Endothelial cell of umbilical vein (primary cell): ENCODE results near the gene STRBP. TPM values are rescaled to one million over a fixed set of nuclear protein-coding genes. Genes with fewer than 3 reads are reported as not detected.
"Not testable (repeated sequence)": the region's sequence is repeated elsewhere in the genome, so short reads cannot be mapped to it uniquely, and the experiment has no call there.

ENCODE experiments used
- BruUV-seq: library from RNA; stranded (reverse); fragments of 400-500 nt; replicated peaks from 2 replicates; lab custom pipeline; 2021; lab: Mats Ljungman, UMichigan
- CTCF ChIA-PET: fragments of 300-600, 350-600 bp; sonication (Branson Sonifier 250); formaldehyde crosslinking; loops from one replicate; lab custom pipeline; 2021; ENCODE audit warnings: antibody characterized with exemption, inconsistent platforms; lab: Charles Lee
- POLR2A ChIA-PET: fragments of 300-600, 350-600 bp; sonication (Branson Sonifier 250); formaldehyde crosslinking; loops from one replicate; lab custom pipeline; 2021; ENCODE audit warnings: antibody characterized with exemption, inconsistent platforms; lab: Charles Lee
- DNase-seq: peaks from one replicate; pipeline ENCODE4 v3.0.0-alpha.2; 2011; ENCODE audit warnings: low read depth, low spot score
- FAIRE-seq: peaks from 2 replicates; lab custom pipeline; 2011; peaks lifted over from hg19 to GRCh38; lab: Jason Lieb, UNC
- H2AFZ ChIP-seq: 2 replicates; pipeline ENCODE4 v1.6.0; 2012; ENCODE audit warnings: low read depth, low read length, control low read depth, inconsistent platforms
- H3K27ac ChIP-seq: 2 replicates; pipeline ENCODE4 v1.5.1; 2011; ENCODE audit warnings: low read depth, mild to moderate bottlenecking, control low read depth, low read length, moderate library complexity; ENCODE audit not compliant: insufficient read depth
- H3K27me3 ChIP-seq, 2 experiments: 2 replicates each; pipeline versions ENCODE4 v1.6.0 to v1.6.1; 2011; ENCODE audit warnings: low read length in 2 of 2, mixed read lengths in 1 of 2; ENCODE audit not compliant: control insufficient read depth in 2 of 2, insufficient read depth in 2 of 2
- H3K36me3 ChIP-seq, 2 experiments: 2 replicates in 1 of 2; 3 replicates in 1 of 2; pipeline ENCODE4 v1.5.1; 2011; ENCODE audit warnings: low read length in 2 of 2, mild to moderate bottlenecking in 1 of 2, moderate library complexity in 1 of 2; ENCODE audit not compliant: control insufficient read depth in 2 of 2, insufficient read depth in 2 of 2; ENCODE audit errors: extremely low read depth in 1 of 2
- H3K4me1 ChIP-seq: 3 replicates; pipeline ENCODE4 v1.5.1; 2011; ENCODE audit warnings: mild to moderate bottlenecking, low read length; ENCODE audit not compliant: control insufficient read depth, insufficient read depth; ENCODE audit errors: extremely low read depth
- H3K4me2 ChIP-seq: 2 replicates; pipeline ENCODE4 v1.6.1; 2011; ENCODE audit warnings: low read length, control low read depth, mixed read lengths; ENCODE audit not compliant: insufficient read depth
- H3K4me3 ChIP-seq, 3 experiments: fragments of 200-600 bp in 1 of 3; sonication (generic), shearing (Covaris generic) in 1 of 3; replicated peaks in 1 of 3; 2 replicates each; pipeline ENCODE4 v1.5.1; 2011 to 2016; ENCODE audit warnings: control low read depth in 3 of 3, low read length in 3 of 3, mild to moderate bottlenecking in 2 of 3, inconsistent platforms in 1 of 3, low read depth in 1 of 3, moderate library complexity in 1 of 3; ENCODE audit not compliant: insufficient read depth in 1 of 3
- H3K79me2 ChIP-seq: 2 replicates; pipeline ENCODE4 v1.6.0; 2012; ENCODE audit warnings: low read length, inconsistent platforms; ENCODE audit not compliant: control insufficient read depth, insufficient read depth
- H3K9ac ChIP-seq: replicated peaks from 2 replicates; pipeline ENCODE3; 2011; ENCODE audit warnings: low read length, control low read depth; ENCODE audit not compliant: insufficient read depth; ENCODE audit errors: extremely low read depth
- H3K9me1 ChIP-seq: replicated peaks from 3 replicates; pipeline ENCODE4 v1.6.0; 2011; ENCODE audit warnings: mild to moderate bottlenecking, low read length; ENCODE audit not compliant: control insufficient read depth, insufficient read depth; ENCODE audit errors: extremely low read depth
- H3K9me3 ChIP-seq: replicated peaks from 2 replicates; pipeline ENCODE4 v1.5.1; 2012; ENCODE audit warnings: low read length, inconsistent platforms; ENCODE audit not compliant: control insufficient read depth, insufficient read depth
- H4K20me1 ChIP-seq: replicated peaks from 2 replicates; pipeline ENCODE3; 2011; ENCODE audit warnings: mild to moderate bottlenecking, low read length; ENCODE audit not compliant: control insufficient read depth, insufficient read depth; ENCODE audit errors: extremely low read depth
- EZH2 ChIP-seq: IDR thresholded peaks from 2 replicates; pipeline ENCODE4 v1.6.1; 2012; ENCODE audit warnings: borderline replicate concordance, low read depth, mild to moderate bottlenecking, moderate library complexity, low read length, inconsistent platforms; ENCODE audit not compliant: severe bottlenecking
- FOS ChIP-seq: IDR thresholded peaks from 2 replicates; pipeline ENCODE4 v1.6.1; 2011; ENCODE audit warnings: mild to moderate bottlenecking, low read length, moderate library complexity, borderline replicate concordance; ENCODE audit not compliant: insufficient read depth
- GATA2 ChIP-seq: IDR thresholded peaks from 2 replicates; pipeline ENCODE4 v1.7.0; 2011; ENCODE audit warnings: low read depth, mild to moderate bottlenecking, moderate library complexity, mixed read lengths, low read length; ENCODE audit not compliant: insufficient read length, insufficient read depth
- JUN ChIP-seq: IDR thresholded peaks from 2 replicates; pipeline ENCODE4 v1.6.1; 2011; ENCODE audit warnings: borderline replicate concordance, low read depth; ENCODE audit not compliant: insufficient read length, insufficient read depth
- MYC ChIP-seq: IDR thresholded peaks from one replicate; pipeline ENCODE4 v1.6.1; 2011; ENCODE audit warnings: mild to moderate bottlenecking, low read depth, low read length
- POLR2A ChIP-seq: IDR thresholded peaks from 2 replicates; pipeline ENCODE4 v1.6.1; 2012; ENCODE audit warnings: low read depth, mild to moderate bottlenecking, control low read depth, low read length
- POLR2AphosphoS5 ChIP-seq: IDR thresholded peaks from 2 replicates; pipeline ENCODE4 v1.6.1; 2012; ENCODE audit warnings: low read depth, mild to moderate bottlenecking, control low read depth, low read length, moderate library complexity; ENCODE audit not compliant: insufficient read depth
- dilution Hi-C: fragments of 300-500 bp; cut with MboI; formaldehyde crosslinking; loops from one replicate; pipeline ENCODE4 v1.15.0; 2019; ENCODE audit warnings: low sequenced_read_pairs; ENCODE audit not compliant: extremely low pct_ligation_motif_present
- intact Hi-C: fragments of 100-400 bp; cut with micrococcal nuclease; formaldehyde crosslinking; loops from one replicate; pipeline ENCODE4 v1.10.0; 2022
- polyA plus RNA-seq, 4 experiments: library from polyadenylated mRNA; depleted of rRNA in 3 of 4; stranded (reverse) in 3 of 4; unstranded in 1 of 4; fragments of >200 nt; gene quantifications; 2 replicates each; pipeline versions ENCODE4 v1.2.1 to v1.2.3, GENCODE V29; 2011 to 2012; ENCODE audit warnings: missing spikeins in 1 of 4
- total RNA-seq: library from RNA; stranded (reverse); gene quantifications from 2 replicates; pipeline ENCODE4 v1.2.3, GENCODE V29; 2021
- TF ChIP-seq, protein P1 (sequence below), 2 donors: IDR thresholded peaks; 1 replicate in 1 of 2; 2 replicates in 1 of 2; pipeline ENCODE4 v1.5.1; 2011; ENCODE audit warnings: low read length in 2 of 2, mild to moderate bottlenecking in 2 of 2, moderate library complexity in 2 of 2, control low read depth in 1 of 2, inconsistent platforms in 1 of 2, low read depth in 1 of 2; ENCODE audit not compliant: insufficient read depth in 1 of 2; ENCODE audit errors: extremely low read depth in 1 of 2
- TF ChIP-seq, protein P2 (sequence below): IDR thresholded peaks from 2 replicates; pipeline ENCODE4 v1.6.1; 2011; ENCODE audit not compliant: insufficient read depth, insufficient read length

STRBP gene
- total and polyA plus RNA-seq, 2 donors (not counting 3 experiments of a cell fraction or from before 2014, with no cell fraction given) = 7.7 to 15.4 TPM

DNA sequence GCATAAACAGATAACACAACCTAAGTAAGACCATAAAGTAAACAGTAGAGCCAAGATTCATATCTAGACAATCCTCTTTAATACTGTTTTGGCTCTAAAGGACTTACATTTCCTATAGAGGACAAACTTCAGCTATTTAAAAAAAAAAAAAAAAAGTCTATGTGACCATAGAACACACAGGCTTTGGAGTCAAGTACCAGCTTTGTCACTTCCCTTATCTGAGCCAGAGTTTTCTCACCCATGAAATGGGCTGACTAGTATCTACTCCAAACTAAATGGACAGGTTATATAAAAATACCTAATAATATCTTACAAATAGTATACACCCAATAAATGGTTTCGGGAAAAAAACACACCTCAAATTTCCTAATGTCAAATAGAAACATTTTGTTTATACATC is 81.3 kb downstream of the STRBP start:
- H3K4me1 ChIP-seq = no peaks in the 10 kb centered on the region
- TF ChIP-seq JUN (no peak), POLR2A (no peak), EZH2 (no peak), FOS (no peak), POLR2AphosphoS5 (no peak), MYC (no peak), GATA2 (no peak)
- TF ChIP-seq, protein P1, sequence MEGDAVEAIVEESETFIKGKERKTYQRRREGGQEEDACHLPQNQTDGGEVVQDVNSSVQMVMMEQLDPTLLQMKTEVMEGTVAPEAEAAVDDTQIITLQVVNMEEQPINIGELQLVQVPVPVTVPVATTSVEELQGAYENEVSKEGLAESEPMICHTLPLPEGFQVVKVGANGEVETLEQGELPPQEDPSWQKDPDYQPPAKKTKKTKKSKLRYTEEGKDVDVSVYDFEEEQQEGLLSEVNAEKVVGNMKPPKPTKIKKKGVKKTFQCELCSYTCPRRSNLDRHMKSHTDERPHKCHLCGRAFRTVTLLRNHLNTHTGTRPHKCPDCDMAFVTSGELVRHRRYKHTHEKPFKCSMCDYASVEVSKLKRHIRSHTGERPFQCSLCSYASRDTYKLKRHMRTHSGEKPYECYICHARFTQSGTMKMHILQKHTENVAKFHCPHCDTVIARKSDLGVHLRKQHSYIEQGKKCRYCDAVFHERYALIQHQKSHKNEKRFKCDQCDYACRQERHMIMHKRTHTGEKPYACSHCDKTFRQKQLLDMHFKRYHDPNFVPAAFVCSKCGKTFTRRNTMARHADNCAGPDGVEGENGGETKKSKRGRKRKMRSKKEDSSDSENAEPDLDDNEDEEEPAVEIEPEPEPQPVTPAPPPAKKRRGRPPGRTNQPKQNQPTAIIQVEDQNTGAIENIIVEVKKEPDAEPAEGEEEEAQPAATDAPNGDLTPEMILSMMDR (IDR thresholded peaks at IDR 0.05; ENCODE audit: extremely low read depth in 1 of 2, insufficient read depth in 1 of 2, low read depth in 1 of 2, low read length in 2 of 2) = no peak
- TF ChIP-seq, protein P2, sequence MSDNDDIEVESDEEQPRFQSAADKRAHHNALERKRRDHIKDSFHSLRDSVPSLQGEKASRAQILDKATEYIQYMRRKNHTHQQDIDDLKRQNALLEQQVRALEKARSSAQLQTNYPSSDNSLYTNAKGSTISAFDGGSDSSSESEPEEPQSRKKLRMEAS = no peak
- H2AFZ ChIP-seq = no peak overlapping the region
- H3K27ac ChIP-seq = no peak overlapping the region
- BruUV-seq = no TSS peak
- no peaks in the 10 kb centered on the region for H3K36me3 ChIP-seq
- H3K27me3 ChIP-seq = no peaks in the 10 kb centered on the region
- H3K9me1 ChIP-seq = no peaks in the 10 kb centered on the region
- ChIA-PET POLR2A (no interaction called here), CTCF (interaction anchor here (0.6 to 1.8 kb wide), 8 partner anchors 9 to 167 kb away, joined by 3 to 5 read pairs (median 4); no protein-coding TSS in a partner anchor)
- DNase-seq (no peak), FAIRE-seq (no peak)
- H3K4me3 ChIP-seq = no peak overlapping the region
- no peak overlapping the region for H3K4me2 ChIP-seq
- H3K79me2 ChIP-seq = no peaks in the 10 kb centered on the region
- dilution Hi-C loops (no loop called here), intact Hi-C loops (no loop called here)
- no peaks in the 10 kb centered on the region for H3K9me3 ChIP-seq
- H4K20me1 ChIP-seq = no peaks in the 10 kb centered on the region
- no peak overlapping the region for H3K9ac ChIP-seq

DNA sequence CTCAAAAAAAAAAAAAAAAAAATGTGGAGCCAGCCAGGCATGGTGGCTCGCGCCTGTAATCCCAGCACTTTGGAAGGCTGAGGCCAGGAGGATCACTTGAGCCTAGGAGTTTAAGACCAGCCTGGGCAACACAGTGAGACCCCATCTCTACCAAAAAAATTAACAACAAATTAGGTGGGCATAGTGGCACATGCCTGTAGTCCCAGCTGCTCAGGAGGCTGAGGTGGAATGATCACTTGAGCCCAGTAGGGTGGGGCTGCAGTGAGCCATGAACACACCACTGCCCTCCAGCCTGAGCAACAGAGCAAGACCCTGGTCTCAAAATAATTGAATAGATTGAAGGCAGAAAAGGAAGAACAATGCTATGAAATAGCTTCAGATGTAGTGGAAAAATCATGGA is 82.4 kb downstream of the STRBP start:
- FAIRE-seq, dilution Hi-C loops, H4K20me1 ChIP-seq, H3K36me3 ChIP-seq, H2AFZ ChIP-seq, BruUV-seq, H3K27me3 ChIP-seq, H3K4me2 ChIP-seq, intact Hi-C loops, H3K4me1 ChIP-seq, H3K9ac ChIP-seq, H3K9me3 ChIP-seq, H3K9me1 ChIP-seq, H3K4me3 ChIP-seq, H3K79me2 ChIP-seq, DNase-seq, H3K27ac ChIP-seq: not testable (repeated sequence)
- ChIA-PET CTCF (interaction anchor here (0.6 to 1.8 kb wide), 5 partner anchors 23 to 168 kb away, joined by 3 to 5 read pairs (median 3); no protein-coding TSS in a partner anchor), POLR2A (interaction anchor here (0.6 kb wide), 2 partner anchors 19 to 23 kb away, joined by 3 read pairs; no protein-coding TSS in a partner anchor)
